Measurements from ENCODE around the gene BZW1.

Gene BZW1

GRCh38 chr2:200850512-200851256 lies 39.0 kb downstream of the BZW1 start:
- no peak for TF ChIP-seq CTCF (IDR thresholded peaks at IDR 0.05; ENCODE audit: low read depth, low read length)
- no peak overlapping the region for H3K4me3 ChIP-seq (ENCODE audit: low read depth, low read length)

- H3K4me3 ChIP-seq (ENCODE audit: low read depth, low read length), result no peak overlapping the region
- TF ChIP-seq CTCF (IDR thresholded peaks at IDR 0.05; ENCODE audit: low read depth, low read length), result no peak
Measured at GRCh38 chr2:200851398-200852248, 39.9 kb downstream of the BZW1 start.

GRCh38 chr2:200852605-200853004 lies 40.9 kb downstream of the BZW1 start:
- TF ChIP-seq CTCF (IDR thresholded peaks at IDR 0.05; ENCODE audit: low read depth, low read length), result no peak
- no peak overlapping the region for H3K4me3 ChIP-seq (ENCODE audit: low read depth, low read length)

GRCh38 chr2:200856806-200857205 lies 45.1 kb downstream of the BZW1 start:
- no peak overlapping the region for H3K4me3 ChIP-seq (ENCODE audit: low read depth, low read length)
- no peak for TF ChIP-seq CTCF (IDR thresholded peaks at IDR 0.05; ENCODE audit: low read depth, low read length)

- no peak for TF ChIP-seq CTCF (IDR thresholded peaks at IDR 0.05; ENCODE audit: low read depth, low read length)
Measured at GRCh38 chr2:200860092-200860795, 48.5 kb downstream of the BZW1 start.

GRCh38 chr2:200861617-200862155 lies 50.0 kb downstream of the BZW1 start:
- H3K4me3 ChIP-seq (ENCODE audit: low read depth, low read length), result peak overlapping the region; percentile 94

More at GRCh38 chr2:200860092-200860795, 48.5 kb downstream of the BZW1 start:
- H3K4me3 ChIP-seq (ENCODE audit: low read depth, low read length), result no peak overlapping the region

More at GRCh38 chr2:200861617-200862155, 50.0 kb downstream of the BZW1 start:
- TF ChIP-seq CTCF (IDR thresholded peaks at IDR 0.05; ENCODE audit: low read depth, low read length), result no peak

Data from WI38 (cell line).